ENCODE data around the gene GULP1. TPM values are rescaled to one million over a fixed set of nuclear protein-coding genes. Genes with fewer than 3 reads are reported as not detected.
"Not testable (repeated sequence)": the region's sequence is repeated elsewhere in the genome, so short reads cannot be mapped to it uniquely, and the experiment has no call there.

GULP1 gene
- total RNA-seq, 1 donor from 2014 or later, result 39.1 TPM

- peaks cover 50% of the 10 kb centered on the region for H3K4me1 Mint-ChIP-seq
- peak overlapping the region; percentile 99 for H3K27ac Mint-ChIP-seq (ENCODE audit: unreplicated experiment)
- peaks cover 3% of the 10 kb centered on the region for H3K9me3 Mint-ChIP-seq
- TF ChIP-seq, protein P1, sequence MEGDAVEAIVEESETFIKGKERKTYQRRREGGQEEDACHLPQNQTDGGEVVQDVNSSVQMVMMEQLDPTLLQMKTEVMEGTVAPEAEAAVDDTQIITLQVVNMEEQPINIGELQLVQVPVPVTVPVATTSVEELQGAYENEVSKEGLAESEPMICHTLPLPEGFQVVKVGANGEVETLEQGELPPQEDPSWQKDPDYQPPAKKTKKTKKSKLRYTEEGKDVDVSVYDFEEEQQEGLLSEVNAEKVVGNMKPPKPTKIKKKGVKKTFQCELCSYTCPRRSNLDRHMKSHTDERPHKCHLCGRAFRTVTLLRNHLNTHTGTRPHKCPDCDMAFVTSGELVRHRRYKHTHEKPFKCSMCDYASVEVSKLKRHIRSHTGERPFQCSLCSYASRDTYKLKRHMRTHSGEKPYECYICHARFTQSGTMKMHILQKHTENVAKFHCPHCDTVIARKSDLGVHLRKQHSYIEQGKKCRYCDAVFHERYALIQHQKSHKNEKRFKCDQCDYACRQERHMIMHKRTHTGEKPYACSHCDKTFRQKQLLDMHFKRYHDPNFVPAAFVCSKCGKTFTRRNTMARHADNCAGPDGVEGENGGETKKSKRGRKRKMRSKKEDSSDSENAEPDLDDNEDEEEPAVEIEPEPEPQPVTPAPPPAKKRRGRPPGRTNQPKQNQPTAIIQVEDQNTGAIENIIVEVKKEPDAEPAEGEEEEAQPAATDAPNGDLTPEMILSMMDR (conservative IDR thresholded peaks at IDR 0.05), result no peak
- peaks cover 3% of the 10 kb centered on the region for H3K27me3 Mint-ChIP-seq (ENCODE audit: low read depth)
- DNase-seq (ENCODE audit: low read depth, low spot score), result peak; percentile 71
- H3K36me3 Mint-ChIP-seq (ENCODE audit: low read depth), result peaks cover 3% of the 10 kb centered on the region
- peak overlapping the region; percentile 100 for H3K4me3 Mint-ChIP-seq
Measured at GRCh38 chr2:188292348-188293239, 920 bp downstream of the GULP1 start.

DNA sequence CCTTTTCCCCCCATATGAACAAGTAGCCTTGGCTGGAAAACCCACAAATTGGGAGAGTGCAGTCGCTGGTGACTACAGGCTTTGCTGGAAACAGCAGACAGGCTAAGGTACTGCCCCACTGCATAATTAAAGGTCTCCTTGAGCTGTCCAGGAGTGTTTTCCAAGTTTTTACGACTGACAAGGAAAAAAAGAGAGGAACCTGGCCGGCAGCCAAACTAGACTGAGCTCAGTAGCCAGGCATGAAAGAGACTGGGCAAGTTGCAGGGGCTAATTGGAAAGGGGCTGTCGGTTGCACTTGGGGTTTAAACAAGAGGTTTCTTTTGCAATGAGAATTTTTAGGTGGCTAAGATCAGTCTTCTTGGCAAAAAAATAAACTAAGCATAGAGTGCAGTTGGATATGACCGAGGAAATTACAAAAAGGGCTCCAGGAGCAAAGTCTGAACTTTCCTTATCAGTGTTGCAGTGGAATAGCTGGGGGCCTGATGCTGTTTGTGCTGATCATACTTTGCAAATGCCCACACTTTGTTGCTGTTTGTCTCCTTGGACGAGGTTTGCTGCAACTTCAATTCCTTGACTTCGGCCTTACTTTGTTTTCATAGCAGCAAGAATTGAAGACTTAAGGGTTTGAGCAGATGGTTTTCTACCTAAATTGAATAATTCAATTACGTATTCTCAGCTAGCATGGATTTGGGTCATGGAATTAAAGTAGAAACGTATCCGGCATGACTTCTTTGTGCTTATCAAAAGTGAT is 2.1 kb downstream of the GULP1 start:
- no peak for DNase-seq (ENCODE audit: low read depth, low spot score)
- Mint-ChIP-seq H3K9me3 (peaks cover 2% of the 10 kb centered on the region), H3K36me3 (ENCODE audit: low read depth) (peaks cover 2% of the 10 kb centered on the region), H3K27ac (ENCODE audit: unreplicated experiment) (peak overlapping the region; percentile 99), H3K4me3 (peak overlapping the region; percentile 100), H3K4me1 (peaks cover 50% of the 10 kb centered on the region), H3K27me3 (ENCODE audit: low read depth) (peaks cover 3% of the 10 kb centered on the region)
- TF ChIP-seq, protein P1 (conservative IDR thresholded peaks at IDR 0.05), result no peak

DNA sequence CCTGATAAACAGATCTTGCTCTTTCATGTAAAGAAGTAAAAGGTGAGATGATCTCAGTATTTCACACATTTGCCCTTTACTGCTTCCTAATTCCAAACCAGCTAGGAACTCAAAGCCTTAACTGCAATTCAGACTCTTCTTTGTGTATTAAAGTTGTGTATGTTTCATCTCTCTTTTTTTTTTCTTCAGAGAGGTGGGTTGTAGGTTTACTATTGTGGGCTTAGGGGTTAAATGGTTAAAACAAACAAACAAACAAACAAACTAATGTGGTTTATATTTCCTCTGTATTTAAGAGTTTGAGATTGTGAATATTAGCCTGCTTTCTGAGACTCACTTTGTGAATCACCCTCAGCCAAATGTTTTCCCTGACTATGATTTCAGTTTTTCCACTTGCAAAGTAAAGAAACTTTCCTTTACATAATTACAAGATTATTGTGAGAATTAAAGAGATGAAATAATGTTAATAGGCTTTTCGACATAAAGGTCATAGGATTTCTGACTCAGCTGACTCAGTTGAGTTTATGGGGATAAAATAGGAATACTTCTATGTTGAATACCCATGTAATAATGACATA is 2.8 kb downstream of the GULP1 start:
- H3K9me3 Mint-ChIP-seq, result peaks cover 5% of the 10 kb centered on the region
- peaks cover 6% of the 10 kb centered on the region for H3K36me3 Mint-ChIP-seq (ENCODE audit: low read depth)
- DNase-seq (ENCODE audit: low read depth, low spot score), result no peak
- TF ChIP-seq, protein P1 (conservative IDR thresholded peaks at IDR 0.05), result no peak
- peaks cover 3% of the 10 kb centered on the region for H3K27me3 Mint-ChIP-seq (ENCODE audit: low read depth)
- H3K27ac Mint-ChIP-seq (ENCODE audit: unreplicated experiment), result peak overlapping the region; percentile 99
- H3K4me3 Mint-ChIP-seq, result peak overlapping the region; percentile 100
- H3K4me1 Mint-ChIP-seq, result peaks cover 54% of the 10 kb centered on the region

DNA sequence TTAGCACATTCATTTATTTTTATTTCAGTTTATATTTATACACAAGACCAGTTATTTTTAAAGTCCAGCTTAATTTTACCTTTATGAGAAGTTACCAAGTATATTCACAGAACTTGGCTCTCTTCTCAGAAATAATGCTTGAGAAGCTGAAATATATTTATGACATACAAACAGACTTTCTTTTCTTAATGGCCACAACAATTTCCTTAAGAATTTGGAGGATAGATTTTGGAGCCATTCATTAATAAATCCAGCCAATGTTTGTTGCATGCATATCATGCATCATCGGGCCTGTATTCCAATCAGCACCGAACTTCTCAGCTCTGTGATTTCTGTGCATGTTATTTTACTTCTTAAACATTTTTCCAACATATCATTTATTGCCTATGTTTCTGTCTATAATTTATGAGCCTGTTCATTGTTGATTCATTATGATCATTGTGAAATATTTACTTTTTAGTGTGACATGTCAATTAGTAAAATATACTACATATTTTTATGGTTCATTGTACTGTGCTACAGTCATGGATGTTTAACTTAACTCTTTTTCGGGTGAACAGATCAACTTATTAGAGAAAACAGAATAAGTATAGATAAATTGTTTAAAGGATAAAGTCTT is 3.5 kb downstream of the GULP1 start:
- no peak for DNase-seq (ENCODE audit: low read depth, low spot score)
- TF ChIP-seq, protein P1 (conservative IDR thresholded peaks at IDR 0.05), result no peak
- Mint-ChIP-seq H3K4me3 (peak overlapping the region; percentile 100), H3K9me3 (peaks cover 5% of the 10 kb centered on the region), H3K4me1 (peaks cover 54% of the 10 kb centered on the region), H3K27me3 (ENCODE audit: low read depth) (peaks cover 3% of the 10 kb centered on the region), H3K36me3 (ENCODE audit: low read depth) (peaks cover 6% of the 10 kb centered on the region), H3K27ac (ENCODE audit: unreplicated experiment) (peak overlapping the region; percentile 50)

DNA sequence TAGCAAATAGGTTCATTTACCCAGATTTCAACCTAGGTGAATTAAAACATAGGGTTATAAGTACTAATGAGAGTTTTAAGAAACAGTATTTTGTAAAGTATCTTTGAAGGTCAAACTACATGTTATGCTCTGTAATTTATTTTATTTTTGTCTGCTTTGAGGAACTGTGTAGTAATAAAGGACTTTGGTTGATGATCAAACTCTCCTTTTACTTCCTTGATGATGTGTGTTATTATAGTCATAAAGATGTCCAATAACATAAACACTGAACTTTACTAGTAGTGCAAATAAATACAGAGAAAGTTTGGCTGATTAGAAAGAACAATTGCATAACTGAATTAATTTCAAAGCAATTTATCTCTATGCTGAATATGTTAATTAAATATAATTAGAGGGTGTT is 6.3 kb downstream of the GULP1 start:
- no peak for DNase-seq (ENCODE audit: low read depth, low spot score)

DNA sequence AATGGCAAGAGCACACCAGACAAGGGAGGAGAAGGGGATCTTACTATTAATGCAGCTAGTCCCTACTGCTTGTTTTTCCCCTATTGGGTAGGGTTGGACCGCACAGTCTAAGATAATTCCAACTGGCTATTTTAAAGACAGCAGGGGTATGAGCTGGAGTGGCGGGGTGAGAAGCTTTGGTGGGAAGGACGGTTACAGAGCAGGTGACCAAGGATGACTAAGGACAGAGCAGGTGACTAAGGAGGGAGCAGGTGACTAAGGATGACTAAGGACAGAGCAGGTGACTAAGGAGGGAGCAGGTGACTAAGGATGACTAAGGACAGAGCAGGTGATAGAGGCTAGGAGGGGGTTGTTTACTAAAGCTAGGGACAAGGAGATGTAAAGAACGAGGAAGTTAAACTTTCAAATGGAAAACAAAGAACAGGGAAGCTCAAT is 7.3 kb downstream of the GULP1 start:
- Mint-ChIP-seq H3K4me1 (peaks cover 47% of the 10 kb centered on the region), H3K4me3 (peak overlapping the region; percentile 38), H3K36me3 (ENCODE audit: low read depth) (peaks cover 17% of the 10 kb centered on the region)
- H3K27me3 Mint-ChIP-seq (ENCODE audit: low read depth); H3K27ac Mint-ChIP-seq (ENCODE audit: unreplicated experiment); DNase-seq (ENCODE audit: low read depth, low spot score); H3K9me3 Mint-ChIP-seq: not testable (repeated sequence)

More for the DNA sequence above, 6.3 kb downstream of the GULP1 start:
- TF ChIP-seq, protein P1 (conservative IDR thresholded peaks at IDR 0.05), result no peak
- Mint-ChIP-seq H3K9me3 (peaks cover 5% of the 10 kb centered on the region), H3K27me3 (ENCODE audit: low read depth) (no peaks in the 10 kb centered on the region), H3K4me1 (peaks cover 47% of the 10 kb centered on the region), H3K4me3 (no peak overlapping the region), H3K36me3 (ENCODE audit: low read depth) (peaks cover 12% of the 10 kb centered on the region), H3K27ac (ENCODE audit: unreplicated experiment) (no peak overlapping the region)

Measured in neural crest cell (in vitro differentiated cells).